ENCODE results near the gene NLN. TPM values are rescaled to one million over a fixed set of nuclear protein-coding genes. Genes with fewer than 3 reads are reported as not detected.

The NLN gene
- total RNA-seq, 4 donors from 2014 or later: 8.7 to 17.5 (median 13.1) TPM

GRCh38 chr5:65811004-65811403, 89.0 kb downstream of the NLN start:
- DNase-seq: no peak
- H3K36me3 ChIP-seq: no peaks in the 10 kb centered on the region
- 95 to 97% methylated on average over 3 of the region's 3 CpGs for WGBS, 2 donors
- H3K4me1 ChIP-seq: peaks cover 12 to 20% of the 10 kb centered on the region in 2 donors
- no peaks in the 10 kb centered on the region for H3K9me3 ChIP-seq
- no peaks in the 10 kb centered on the region for H3K27me3 ChIP-seq
- H3K27ac ChIP-seq: no peak overlapping the region
- intact Hi-C loops (cut with DNase I): no loop called here
- TF ChIP-seq POLR2A (IDR thresholded peaks at IDR 0.05) (no peak), CTCF (IDR thresholded peaks at IDR 0.05) (no peak)
- no peak overlapping the region for H3K4me3 ChIP-seq (replicated peaks in 1 of 3)

GRCh38 chr5:65811885-65812284, 89.9 kb downstream of the NLN start:
- H3K9me3 ChIP-seq: no peaks in the 10 kb centered on the region
- no peaks in the 10 kb centered on the region for H3K36me3 ChIP-seq
- H3K27me3 ChIP-seq: no peaks in the 10 kb centered on the region
- H3K4me3 ChIP-seq (replicated peaks in 1 of 3): no peak overlapping the region
- no peak for DNase-seq
- WGBS, 2 donors: 90 to 94% methylated on average over 3 of the region's 3 CpGs
- no peak for TF ChIP-seq POLR2A (IDR thresholded peaks at IDR 0.05)
- no peak for TF ChIP-seq CTCF (IDR thresholded peaks at IDR 0.05)
- no peak overlapping the region for H3K27ac ChIP-seq
- H3K4me1 ChIP-seq: peaks cover 12 to 20% of the 10 kb centered on the region in 2 donors
- intact Hi-C loops (cut with DNase I): no loop called here

GRCh38 chr5:65812648-65813047, 90.6 kb downstream of the NLN start:
- Histone ChIP-seq H3K27me3 (no peaks in the 10 kb centered on the region), H3K4me1 (peaks cover 12 to 20% of the 10 kb centered on the region in 2 donors), H3K36me3 (no peaks in the 10 kb centered on the region), H3K9me3 (no peaks in the 10 kb centered on the region), H3K27ac (no peak overlapping the region), H3K4me3 (replicated peaks in 1 of 3) (no peak overlapping the region)
- intact Hi-C loops (cut with DNase I): no loop called here
- TF ChIP-seq CTCF (IDR thresholded peaks at IDR 0.05): no peak
- no peak for TF ChIP-seq POLR2A (IDR thresholded peaks at IDR 0.05)
- 81 to 90% methylated on average over 2 of the region's 2 CpGs for WGBS, 2 donors
- no peak for DNase-seq

- H3K27me3 ChIP-seq: no peaks in the 10 kb centered on the region
- no peak for DNase-seq
- no peak overlapping the region for H3K4me3 ChIP-seq (replicated peaks in 1 of 3)
- H3K36me3 ChIP-seq: no peaks in the 10 kb centered on the region
- H3K4me1 ChIP-seq: peaks cover 9 to 18% of the 10 kb centered on the region in 2 donors
- no peak for TF ChIP-seq CTCF (IDR thresholded peaks at IDR 0.05)
- TF ChIP-seq POLR2A (IDR thresholded peaks at IDR 0.05): no peak
- intact Hi-C loops (cut with DNase I): no loop called here
- no peak overlapping the region for H3K27ac ChIP-seq
- H3K9me3 ChIP-seq: no peaks in the 10 kb centered on the region
These were observed 91.2 kb downstream of the NLN start for GRCh38 chr5:65813174-65813573.

DNA sequence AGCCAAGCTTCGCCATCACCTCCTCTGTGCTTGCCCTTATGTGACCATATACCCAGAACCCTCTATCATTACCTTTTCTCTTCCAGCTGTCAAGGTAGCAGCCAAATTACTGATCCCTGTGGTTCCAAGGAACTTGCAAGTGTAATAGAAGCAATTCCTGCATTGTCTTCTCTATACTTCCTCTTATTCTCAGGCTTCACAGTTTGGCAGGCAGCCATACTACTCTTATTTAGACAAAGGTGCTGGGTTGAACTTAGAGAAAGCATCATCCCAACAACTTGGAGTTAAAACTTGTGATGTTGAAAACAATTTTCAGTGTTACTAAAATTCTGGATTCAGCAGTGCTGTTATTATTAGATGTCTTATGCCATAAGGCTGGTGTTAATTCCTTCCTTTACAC, 93.2 kb downstream of the NLN start:
- intact Hi-C loops (cut with DNase I): no loop called here
- H3K27ac ChIP-seq: no peak overlapping the region
- no peaks in the 10 kb centered on the region for H3K4me1 ChIP-seq
- no peak overlapping the region for H3K4me3 ChIP-seq (replicated peaks in 1 of 3)
- H3K9me3 ChIP-seq: no peaks in the 10 kb centered on the region
- WGBS, 2 donors: 90 to 92% methylated on average over 1 of the region's 1 CpG
- H3K36me3 ChIP-seq: no peaks in the 10 kb centered on the region
- no peak for DNase-seq
- no peaks in the 10 kb centered on the region for H3K27me3 ChIP-seq
- TF ChIP-seq CTCF (IDR thresholded peaks at IDR 0.05) (no peak), POLR2A (IDR thresholded peaks at IDR 0.05) (no peak)

Data from thyroid gland (tissue), 4 donors.